Measurements from ENCODE around the gene CLEC4A.
"Not testable (repeated sequence)": the region's sequence is repeated elsewhere in the genome, so short reads cannot be mapped to it uniquely, and the experiment has no call there.

Gene CLEC4A

DNA sequence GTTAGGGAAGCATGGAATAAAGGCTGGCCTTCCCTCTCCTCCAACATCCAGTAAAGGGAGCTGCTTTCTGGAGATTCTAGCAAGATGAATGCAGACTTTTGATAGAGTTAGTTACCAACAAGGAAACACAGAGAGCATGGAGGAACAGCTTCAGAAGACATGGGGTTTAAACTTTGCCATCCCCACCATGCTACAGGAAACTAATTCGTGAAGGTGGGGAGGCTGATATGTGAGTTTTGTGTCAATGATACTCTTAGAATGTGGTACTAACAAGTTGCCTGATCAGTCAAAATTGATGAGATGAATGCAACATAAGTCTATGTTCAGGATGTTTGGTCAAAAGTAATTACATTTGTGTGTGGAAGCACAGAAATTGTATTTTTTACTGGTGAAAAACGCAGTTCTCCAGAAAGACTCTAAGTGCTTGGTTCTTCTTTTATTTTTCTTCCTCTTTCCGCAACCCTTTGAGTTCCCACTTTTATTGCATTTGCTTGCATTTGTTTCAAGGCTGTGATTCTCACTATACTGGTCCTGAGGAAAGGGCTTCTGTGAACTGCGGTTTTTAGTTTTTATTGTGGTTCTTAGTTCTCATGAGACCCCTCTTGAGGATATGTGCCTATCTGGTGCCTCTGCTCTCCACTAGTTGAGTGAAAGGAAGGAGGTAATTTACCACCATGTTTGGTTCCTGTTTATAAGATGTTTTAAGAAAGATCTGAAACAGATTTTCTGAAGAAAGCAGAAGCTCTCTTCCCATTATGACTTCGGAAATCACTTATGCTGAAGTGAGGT is at the start of gene CLEC4A:
CLEC4A (plus strand) TSS at position 494 of the 789 bp plus-strand sequence; CDS start at position 756, 262 bp downstream.
- in situ Hi-C loops (cut with MboI; ENCODE audit: low sequenced_read_pairs): loop anchor here (25.0 kb wide), 2 partner anchors 114 to 264 kb away; partner anchors contain the start of gene FAM90A1

DNA sequence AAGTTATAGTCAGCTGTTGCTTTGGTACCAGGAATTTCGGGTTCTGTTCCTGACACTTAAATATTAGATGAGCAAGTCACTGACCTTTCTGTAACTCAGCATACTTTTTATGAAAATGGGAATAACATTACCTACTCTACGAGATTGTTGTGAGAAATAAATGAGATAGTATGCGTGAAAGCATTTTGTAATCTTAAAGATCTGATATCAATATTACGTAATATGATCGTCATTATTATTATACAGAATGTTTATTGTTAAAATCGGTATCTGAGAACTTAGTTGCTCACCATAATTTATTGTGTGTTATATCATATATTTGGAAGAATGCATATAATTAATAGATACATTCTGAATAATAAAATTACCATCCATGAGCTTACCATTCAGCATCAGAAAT is 47.5 kb upstream of the CLEC4A start:
- in situ Hi-C loops (cut with MboI; ENCODE audit: low sequenced_read_pairs): no loop called here

DNA sequence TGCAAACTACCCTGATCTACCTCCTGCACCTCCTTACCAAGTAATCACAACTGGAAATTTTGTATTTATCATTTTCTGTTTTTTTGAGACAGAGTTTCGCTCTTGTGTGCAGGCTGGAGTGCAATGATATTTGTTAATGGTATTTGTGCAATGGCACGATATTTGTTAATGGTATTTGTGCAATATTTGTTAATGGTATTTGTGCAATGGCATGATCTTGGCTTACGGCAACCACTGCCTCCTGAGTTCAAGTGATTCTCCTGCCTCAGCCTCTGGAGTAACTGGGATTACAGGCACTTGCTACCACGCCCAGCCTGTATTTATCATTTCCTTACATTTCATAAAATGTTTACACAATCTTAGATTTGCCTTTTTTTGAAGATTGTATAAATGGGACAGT is 47.1 kb upstream of the CLEC4A start:
- in situ Hi-C loops (cut with MboI; ENCODE audit: low sequenced_read_pairs): no loop called here

DNA sequence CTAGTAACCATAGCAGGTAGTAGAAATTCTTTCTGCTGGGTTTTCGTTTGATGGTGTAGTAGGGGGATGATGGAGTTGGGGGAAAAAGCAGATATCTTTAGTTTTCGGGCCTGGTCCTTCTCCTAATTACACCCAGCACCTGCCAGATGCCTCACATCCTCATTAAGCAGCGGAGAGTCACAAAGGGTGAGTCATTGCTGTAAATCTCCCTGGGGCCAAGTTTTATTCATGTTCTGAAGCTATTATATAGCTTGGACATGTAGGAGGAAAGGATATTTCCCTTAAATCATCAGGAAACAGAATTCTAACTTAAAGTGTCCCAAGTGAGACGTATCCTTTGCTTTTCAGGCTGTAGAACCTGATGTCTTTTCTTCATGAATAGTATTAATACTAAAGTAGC is 46.2 kb upstream of the CLEC4A start:
- in situ Hi-C loops (cut with MboI; ENCODE audit: low sequenced_read_pairs): no loop called here

DNA sequence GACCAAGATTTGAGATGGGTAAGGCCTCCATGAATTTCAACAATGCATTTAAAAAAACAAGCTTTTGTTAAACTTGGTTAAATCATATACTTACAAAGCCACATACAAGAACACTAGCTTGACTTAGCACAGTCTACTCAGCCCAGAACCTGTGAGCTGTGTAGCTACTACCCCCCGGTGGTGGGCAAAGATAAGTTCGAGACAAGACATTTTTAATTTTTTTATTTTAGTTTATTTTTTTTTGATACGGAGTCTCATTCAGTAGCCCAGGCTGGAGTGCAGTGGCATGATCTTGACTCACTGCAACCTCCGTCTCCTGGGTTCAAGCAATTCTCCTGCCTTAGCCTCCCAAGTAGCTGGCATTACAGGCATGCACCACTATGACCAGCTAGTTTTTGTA is 45.0 kb upstream of the CLEC4A start:
- in situ Hi-C loops (cut with MboI; ENCODE audit: low sequenced_read_pairs): no loop called here

DNA sequence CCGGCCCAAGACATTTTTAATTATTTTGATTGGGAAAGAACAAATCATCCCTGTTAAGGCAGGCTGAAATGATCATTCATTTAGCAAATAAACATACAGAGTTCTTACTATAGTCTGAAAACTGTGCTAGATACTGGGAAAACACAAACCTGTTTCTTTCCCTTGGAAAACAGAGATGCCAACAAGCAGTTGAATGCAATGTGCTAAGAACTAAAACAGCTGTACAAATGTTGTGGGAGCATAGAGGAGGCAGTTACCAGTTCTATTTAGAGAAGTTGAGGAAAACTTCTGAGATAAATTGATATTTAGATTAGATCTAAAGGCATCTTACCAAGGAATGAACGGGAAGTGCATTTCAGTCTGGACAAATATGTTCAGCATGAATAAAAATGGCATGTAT is 44.5 kb upstream of the CLEC4A start:
- in situ Hi-C loops (cut with MboI; ENCODE audit: low sequenced_read_pairs): no loop called here

DNA sequence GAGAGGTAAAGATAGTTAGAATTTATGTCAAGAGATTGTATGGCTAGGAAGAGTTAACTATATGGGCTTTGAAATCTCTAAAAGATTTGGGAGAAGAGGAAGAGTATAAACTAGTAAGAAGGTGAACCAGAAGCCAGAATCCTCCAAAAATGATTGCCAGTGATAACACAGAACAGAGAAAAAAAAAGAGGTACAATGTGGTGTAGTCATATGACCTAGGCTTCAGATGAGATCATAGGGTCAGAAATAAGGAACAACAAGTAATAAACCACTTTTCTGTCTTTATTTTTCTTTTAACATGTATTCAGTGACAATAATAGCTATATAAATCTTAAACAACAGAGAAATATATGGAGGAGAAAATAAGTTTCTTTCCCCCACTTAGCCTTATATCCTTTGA is 43.3 kb upstream of the CLEC4A start:
- in situ Hi-C loops (cut with MboI; ENCODE audit: low sequenced_read_pairs): no loop called here

DNA sequence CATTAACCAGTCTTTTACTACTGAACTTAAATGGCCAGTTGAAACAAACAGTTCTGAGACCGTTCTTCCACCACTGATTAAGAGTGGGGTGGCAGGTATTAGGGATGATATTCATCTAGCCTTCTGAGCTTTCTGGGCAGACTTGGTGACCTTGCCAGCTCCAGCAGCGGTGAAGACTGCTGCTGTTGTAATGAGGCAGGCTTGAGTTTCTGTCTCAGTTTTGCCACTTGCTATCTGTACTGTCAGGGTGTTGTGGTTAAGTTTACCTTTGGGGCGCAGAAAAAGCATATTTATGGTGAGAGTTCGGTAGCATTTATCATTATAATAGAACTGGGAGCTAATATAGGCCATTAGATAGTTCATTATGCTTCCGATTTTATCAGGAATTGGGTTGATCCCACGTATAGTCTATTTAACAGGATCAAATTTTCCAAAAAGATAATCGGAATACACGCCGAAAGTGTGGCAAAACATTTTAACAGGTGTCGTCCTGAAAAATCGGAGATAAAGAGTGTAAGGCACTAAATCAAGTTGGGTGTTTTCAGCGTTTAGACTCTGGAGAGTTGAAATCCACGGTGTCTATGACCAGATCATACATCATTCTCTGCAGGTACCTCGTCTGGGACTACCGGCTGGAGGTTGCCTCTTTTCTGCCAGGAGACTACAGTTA is 42.0 kb upstream of the CLEC4A start:
- in situ Hi-C loops (cut with MboI; ENCODE audit: low sequenced_read_pairs): no loop called here

DNA sequence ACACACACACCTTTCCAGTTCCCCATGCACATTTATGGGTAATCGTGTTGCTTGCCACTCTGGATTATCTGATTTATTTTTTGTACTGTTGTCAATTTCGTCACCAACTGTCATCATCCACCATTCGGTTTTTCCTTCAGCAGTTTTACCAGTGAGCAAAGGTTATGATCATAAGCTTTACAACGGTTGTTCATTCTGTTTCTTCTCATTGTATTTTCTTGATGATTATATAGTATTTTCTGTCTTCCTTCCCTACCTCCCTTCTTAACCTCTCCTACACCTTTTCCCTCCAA is 40.7 kb upstream of the CLEC4A start:
- in situ Hi-C loops (cut with MboI; ENCODE audit: low sequenced_read_pairs): no loop called here

DNA sequence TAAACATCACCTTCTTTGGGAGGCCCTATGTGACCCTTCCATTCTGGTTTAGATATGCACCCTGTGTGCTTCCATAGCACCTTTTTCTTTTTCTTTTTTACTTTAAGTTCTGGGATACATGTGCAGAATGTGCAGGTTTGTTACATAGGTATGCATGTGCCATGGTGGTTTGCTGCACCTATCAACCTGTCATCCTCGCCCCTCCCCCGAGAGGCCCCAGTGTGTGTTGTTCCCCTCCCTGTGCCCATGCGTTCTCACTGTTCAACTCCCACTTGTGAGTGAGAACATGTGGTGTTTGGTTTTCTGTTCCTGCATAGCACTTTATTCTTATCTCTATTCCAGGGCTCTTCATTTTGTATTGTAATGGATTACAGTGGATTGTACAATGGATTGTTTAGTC is 39.1 kb upstream of the CLEC4A start:
- in situ Hi-C loops (cut with MboI; ENCODE audit: low sequenced_read_pairs): not testable (repeated sequence)

DNA sequence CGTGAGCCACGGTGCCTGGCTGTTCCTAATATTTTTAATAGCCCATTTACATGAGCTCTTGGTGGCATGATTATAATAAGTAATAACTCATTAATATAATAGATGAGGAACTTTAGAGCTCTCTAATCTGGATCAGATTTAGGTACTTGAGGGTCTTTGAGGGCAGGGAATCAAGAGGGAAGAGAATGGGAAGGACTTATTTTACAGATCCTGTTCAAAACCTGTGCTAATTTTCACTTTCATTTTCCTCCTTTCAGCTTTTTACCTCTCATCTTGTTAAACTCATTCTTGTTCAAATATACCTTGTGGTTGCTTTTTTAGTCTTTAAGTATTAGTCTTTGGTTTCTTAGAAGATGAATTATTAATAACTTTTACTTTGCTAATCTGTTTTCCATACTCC is 35.8 kb upstream of the CLEC4A start:
- in situ Hi-C loops (cut with MboI; ENCODE audit: low sequenced_read_pairs): no loop called here

DNA sequence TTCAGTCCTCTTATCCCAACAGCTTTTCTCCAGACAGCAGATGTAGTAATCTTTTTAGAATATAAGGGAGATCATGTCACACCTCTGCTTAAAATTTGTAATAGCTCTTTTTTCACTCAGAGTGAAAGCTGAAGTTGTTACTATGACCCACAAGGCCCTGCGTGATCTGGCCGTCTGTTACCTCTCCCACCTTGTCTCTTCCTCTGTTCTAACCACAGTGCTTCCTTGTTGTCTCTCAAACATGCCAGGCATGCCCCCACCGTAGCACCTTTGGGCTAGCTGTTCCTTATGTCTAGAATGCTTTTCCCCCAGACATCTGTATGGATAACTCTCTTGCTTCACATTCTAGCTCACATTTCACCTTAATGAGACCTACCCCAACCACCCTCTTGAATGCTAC is 34.8 kb upstream of the CLEC4A start:
- in situ Hi-C loops (cut with MboI; ENCODE audit: low sequenced_read_pairs): no loop called here

DNA sequence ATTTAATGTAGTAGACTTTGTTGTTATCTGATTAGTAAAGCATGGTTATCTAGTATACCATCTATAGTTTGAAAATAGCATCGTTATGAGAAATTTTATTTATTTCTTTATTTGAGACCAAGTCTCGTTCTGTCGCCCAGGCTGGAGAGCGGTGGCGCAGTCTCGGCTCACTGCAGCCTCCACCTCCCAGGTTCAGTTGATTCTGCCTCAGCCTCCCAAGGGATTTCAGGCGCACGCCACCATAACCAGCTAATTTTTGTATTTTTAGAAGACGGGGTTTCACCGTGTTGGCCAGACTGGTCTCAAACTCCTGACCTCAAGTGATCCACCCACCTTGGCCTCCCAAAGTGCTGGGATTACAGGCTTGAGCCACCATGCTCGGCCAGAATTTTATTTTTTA is 34.1 kb upstream of the CLEC4A start:
- in situ Hi-C loops (cut with MboI; ENCODE audit: low sequenced_read_pairs): not testable (repeated sequence)

DNA sequence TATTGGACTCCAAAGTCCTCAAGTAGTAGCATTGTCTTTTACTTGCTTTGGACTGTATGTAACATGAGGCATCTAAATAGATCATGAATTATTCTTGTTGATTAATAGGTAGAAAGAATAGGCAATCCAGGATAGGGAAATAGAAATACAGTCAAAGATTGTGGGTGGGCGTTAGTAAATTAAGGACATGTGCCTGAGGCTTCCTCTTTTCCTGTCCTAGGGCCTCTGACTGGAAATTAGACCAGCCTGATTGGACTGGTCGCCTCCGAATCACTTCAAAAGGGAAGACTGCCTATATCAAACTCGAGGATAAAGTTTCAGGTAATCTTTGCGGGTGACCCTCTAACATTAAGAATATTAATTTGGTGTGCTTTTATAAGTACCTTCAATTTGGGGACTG is 33.7 kb upstream of the CLEC4A start:
- in situ Hi-C loops (cut with MboI; ENCODE audit: low sequenced_read_pairs): no loop called here

DNA sequence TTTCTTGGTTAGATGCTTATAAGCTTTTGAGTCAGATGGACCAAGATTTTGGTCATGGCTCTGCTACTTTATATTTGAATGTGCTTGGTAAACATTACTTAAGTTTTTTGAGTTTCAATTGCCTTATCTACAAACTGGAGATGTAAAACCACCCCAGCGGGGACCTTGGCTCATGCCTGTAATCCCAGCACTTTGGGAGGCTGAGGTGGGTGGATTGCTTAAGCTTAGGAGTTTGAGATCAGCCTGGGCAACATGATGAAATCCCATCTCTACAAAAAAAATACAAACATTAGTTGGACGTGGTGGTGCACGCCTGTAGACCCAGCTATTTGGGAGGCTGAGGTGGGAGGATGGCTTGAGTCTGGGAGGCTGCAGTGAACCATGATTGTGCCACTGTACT is 30.1 kb upstream of the CLEC4A start:
- in situ Hi-C loops (cut with MboI; ENCODE audit: low sequenced_read_pairs): no loop called here

DNA sequence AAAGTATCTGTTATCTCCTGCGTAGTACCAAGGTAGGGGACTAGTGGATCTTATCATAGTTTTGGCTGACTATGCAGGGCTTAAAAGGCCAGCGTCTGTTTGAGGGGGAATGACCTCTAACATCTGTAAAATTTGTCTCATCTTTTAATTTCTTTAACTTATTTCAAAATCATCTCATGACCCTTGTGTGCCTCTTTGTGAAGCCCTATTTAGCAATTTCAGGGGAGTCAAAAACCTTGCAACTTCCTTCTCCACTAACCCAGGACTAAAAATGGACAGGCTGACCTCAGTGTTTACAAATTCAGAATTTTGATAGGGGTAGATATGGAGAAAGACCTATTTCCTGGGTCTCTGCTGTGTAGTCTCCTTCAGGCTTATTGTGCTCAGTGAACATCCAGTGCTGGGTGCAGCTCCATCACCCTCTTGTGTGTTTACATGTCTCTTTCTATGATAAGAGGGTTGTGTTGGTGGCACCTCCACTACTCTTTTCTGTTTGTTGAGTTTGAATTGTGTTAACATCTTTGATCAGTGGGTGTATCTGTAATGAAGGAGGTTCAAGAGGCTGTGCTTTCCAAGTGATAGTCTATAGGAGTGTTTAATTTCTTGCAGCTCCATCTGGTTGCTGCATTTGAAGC is 27.0 kb upstream of the CLEC4A start:
- in situ Hi-C loops (cut with MboI; ENCODE audit: low sequenced_read_pairs): no loop called here

DNA sequence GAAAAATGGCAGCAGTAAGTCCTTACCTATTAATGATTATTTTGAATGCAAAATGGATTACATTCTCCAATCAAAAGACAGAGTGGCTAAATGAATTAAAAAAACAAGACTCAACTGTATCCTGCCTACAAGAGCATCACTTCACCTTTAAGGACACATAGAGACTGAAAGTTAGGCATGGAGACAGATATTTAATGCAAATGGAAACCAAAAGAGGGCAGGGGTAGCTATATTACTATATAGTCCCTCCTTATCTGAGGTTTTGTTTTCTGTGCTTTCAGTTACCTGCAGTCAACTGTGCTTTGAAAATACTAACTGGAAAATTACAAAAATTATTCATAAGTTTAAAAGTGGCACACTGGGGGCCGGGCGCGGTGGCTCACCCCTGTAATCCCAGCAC is 24.2 kb upstream of the CLEC4A start:
- in situ Hi-C loops (cut with MboI; ENCODE audit: low sequenced_read_pairs): no loop called here

DNA sequence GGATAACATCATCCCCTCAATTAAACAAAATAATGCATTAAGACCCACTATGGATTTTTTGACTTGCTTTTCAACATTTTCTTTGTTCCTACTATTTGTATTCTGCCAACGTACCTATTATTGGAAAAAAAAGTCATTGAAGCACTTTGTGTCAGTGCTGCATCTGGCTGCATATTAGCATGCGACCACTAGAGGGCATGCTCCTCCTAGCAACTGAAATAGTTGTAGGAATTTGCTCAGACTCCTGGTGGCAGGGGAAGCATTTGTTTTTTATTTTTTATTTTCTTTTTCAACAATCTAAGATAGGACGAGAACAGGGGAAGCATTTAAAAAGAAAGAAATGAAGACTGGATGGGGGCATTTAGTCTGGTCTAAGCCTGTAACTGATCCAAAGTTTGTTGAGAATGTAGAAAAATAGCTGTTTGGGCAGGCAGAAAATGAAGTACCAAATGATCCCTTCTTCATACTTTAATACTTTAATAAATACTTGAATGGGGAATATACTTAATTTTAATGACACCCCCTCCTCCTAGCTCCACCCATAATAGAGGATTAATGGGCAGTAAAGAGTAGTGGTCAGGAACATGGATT is 14.5 kb upstream of the CLEC4A start:
- in situ Hi-C loops (cut with MboI; ENCODE audit: low sequenced_read_pairs): loop anchor here (25.0 kb wide), 2 partner anchors 128 to 278 kb away; partner anchors contain the start of gene FAM90A1

DNA sequence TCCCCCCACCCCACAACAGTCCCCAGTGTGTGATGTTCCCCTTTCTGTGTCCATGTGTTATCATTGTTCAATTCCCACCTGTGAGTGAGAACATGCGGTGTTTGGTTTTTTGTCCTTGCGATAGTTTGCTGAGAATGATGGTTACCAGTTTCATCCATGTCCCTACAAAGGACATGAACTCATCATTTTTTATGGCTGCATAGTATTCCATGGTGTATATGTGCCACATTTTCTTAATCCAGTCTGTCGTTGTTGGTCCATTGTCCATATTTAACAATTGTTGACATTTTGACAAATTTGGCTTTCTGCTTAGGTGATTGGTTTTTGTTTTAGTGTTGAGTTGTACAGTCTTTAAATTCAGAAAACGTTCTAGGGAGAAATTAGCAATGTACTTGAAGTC is 10.3 kb upstream of the CLEC4A start:
- in situ Hi-C loops (cut with MboI; ENCODE audit: low sequenced_read_pairs): loop anchor here (25.0 kb wide), 2 partner anchors 124 to 274 kb away; partner anchors contain the start of gene FAM90A1

DNA sequence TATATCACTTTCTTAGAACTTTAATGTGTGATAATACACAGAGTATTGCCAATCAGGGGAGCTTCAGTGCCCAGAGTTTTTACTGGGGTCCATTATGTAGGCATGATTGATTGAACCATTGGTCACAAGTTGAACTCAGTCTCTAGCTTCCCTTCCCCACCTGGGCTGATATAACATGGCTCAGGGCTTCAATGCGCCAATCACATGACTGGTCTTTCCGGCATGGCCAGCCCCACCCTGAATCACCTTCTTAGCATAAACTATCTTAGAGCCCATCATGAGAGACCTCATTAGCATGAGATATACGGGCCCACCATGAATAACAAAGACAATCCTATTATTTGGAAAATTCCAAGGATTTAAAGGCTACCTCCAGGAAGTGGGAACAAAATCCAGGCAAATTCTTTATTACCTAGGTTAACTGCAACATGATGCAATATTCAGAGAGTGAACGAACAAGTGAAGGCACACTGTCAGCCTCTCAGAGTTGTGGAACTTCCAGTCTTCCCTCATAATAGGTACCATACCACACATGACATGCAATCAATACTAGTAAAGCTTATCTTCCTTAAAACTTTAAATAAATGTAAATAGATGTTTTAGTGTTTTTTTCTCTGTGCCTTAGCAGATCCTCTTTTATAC is 3.2 kb upstream of the CLEC4A start:
- in situ Hi-C loops (cut with MboI; ENCODE audit: low sequenced_read_pairs): loop anchor here (25.0 kb wide), 2 partner anchors 117 to 267 kb away; partner anchors contain the start of gene FAM90A1

DNA sequence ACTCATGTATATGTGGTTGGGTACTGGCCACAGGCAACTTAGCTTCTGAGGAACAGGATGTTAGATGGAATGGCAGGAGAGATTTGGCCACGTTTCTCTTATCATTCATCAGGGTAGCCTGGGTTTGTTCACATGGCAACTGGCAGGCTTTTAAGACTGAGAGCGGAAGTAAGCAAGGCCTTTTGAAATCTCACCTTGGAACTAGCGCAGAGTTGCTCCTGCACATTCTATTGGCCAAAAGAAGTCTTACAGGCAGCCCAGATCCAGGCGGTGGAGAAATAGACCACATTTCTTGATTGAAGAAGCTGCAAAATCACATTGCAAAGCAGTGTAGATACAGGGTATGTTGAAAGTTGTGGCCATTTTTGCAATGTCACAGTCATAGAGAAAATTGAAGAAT is 3.7 kb downstream of the CLEC4A start:
- in situ Hi-C loops (cut with MboI; ENCODE audit: low sequenced_read_pairs): no loop called here

All from HL-60/S4 (cell line).